ENCODE data around the gene POFUT2.

Gene POFUT2

GRCh38 chr21:45248301-45248892 lies 39.3 kb downstream of the POFUT2 start:
- DNase-seq (ENCODE audit: low read depth), result no peak

GRCh38 chr21:45246386-45247320 lies 41.0 kb downstream of the POFUT2 start:
- DNase-seq (ENCODE audit: low read depth), result no peak

- DNase-seq (ENCODE audit: low read depth), result no peak
Observed at GRCh38 chr21:45244799-45245340, 42.8 kb downstream of the POFUT2 start.

GRCh38 chr21:45243603-45244002 lies 44.1 kb downstream of the POFUT2 start:
- no peak for DNase-seq (ENCODE audit: low read depth)

GRCh38 chr21:45241357-45241756 lies 46.3 kb downstream of the POFUT2 start:
- DNase-seq (ENCODE audit: low read depth), result no peak

GRCh38 chr21:45237401-45237800 lies 50.3 kb downstream of the POFUT2 start:
- DNase-seq (ENCODE audit: low read depth), result no peak

GRCh38 chr21:45236481-45236880 lies 51.2 kb downstream of the POFUT2 start:
- no peak for DNase-seq (ENCODE audit: low read depth)

- DNase-seq (ENCODE audit: low read depth), result no peak
Observed at GRCh38 chr21:45235488-45235887, 52.2 kb downstream of the POFUT2 start.

- no peak for DNase-seq (ENCODE audit: low read depth)
Observed at GRCh38 chr21:45234965-45235364, 52.7 kb downstream of the POFUT2 start.

- no peak for DNase-seq (ENCODE audit: low read depth)
Observed at GRCh38 chr21:45234127-45234526, 53.6 kb downstream of the POFUT2 start.

GRCh38 chr21:45231705-45232104 lies 56.0 kb downstream of the POFUT2 start:
- no peak for DNase-seq (ENCODE audit: low read depth)

GRCh38 chr21:45228656-45229240 lies 58.9 kb downstream of the POFUT2 start:
- peak; percentile 14 for DNase-seq (ENCODE audit: low read depth)

- peak; percentile 99 for DNase-seq (ENCODE audit: low read depth)
Observed at GRCh38 chr21:45228171-45228641, 59.5 kb downstream of the POFUT2 start.

- DNase-seq (ENCODE audit: low read depth), result no peak
Observed at GRCh38 chr21:45227735-45228134, 60.0 kb downstream of the POFUT2 start.

GRCh38 chr21:45226540-45227326 lies 61.0 kb downstream of the POFUT2 start:
- peak; percentile 16 for DNase-seq (ENCODE audit: low read depth)

GRCh38 chr21:45225741-45226327 lies 61.9 kb downstream of the POFUT2 start:
- no peak for DNase-seq (ENCODE audit: low read depth)

- no peak for DNase-seq (ENCODE audit: low read depth)
Observed at GRCh38 chr21:45225041-45225740, 62.5 kb downstream of the POFUT2 start.

GRCh38 chr21:45224189-45224938 lies 63.3 kb downstream of the POFUT2 start:
- no peak for DNase-seq (ENCODE audit: low read depth)

- no peak for DNase-seq (ENCODE audit: low read depth)
Observed at GRCh38 chr21:45223236-45224185, 64.2 kb downstream of the POFUT2 start.
